GF-D8 (cell line): ENCODE data around the gene GFOD1.

Source experiments
- DNase-seq: peaks from one replicate; lab custom pipeline; 2025; lab: John Stamatoyannopoulos, UW

The GFOD1 gene

GRCh38 chr6:13315896-13316295 is 171.5 kb downstream of the GFOD1 start:
- no peak for DNase-seq

DNA sequence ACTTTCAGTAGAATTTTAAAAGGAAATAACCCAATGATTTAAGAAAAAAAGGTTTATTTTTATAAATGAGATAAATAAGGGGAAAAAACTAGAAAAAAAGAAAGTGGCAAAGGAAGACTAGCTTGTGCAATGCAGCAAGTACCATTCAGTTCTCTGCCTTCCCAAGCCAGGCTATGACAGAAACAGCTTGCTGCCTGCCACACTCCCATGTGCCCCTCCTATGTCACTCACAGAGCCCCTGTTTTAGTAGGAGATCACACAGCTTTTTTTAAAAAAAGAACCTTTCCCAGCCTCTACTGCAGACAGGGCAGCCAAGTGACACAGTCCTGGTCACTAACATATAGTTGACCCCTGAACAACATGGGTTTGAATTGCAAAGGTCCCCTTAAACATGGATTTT is 172.6 kb downstream of the GFOD1 start:
- DNase-seq = no peak

- no peak for DNase-seq
Observed at GRCh38 chr6:13311155-13311554, 176.2 kb downstream of the GFOD1 start.

GRCh38 chr6:13308332-13308731 is 179.1 kb downstream of the GFOD1 start:
- DNase-seq = no peak
